GM13976 (cell line): ENCODE data around the gene DNAH1.

Source experiments
- DNase-seq: peaks from one replicate; pipeline ENCODE4 v3.0.0; 2012; ENCODE audit warnings: low spot score
- in situ Hi-C: fragments of 300-500 bp; cut with MboI; formaldehyde crosslinking; loops from one replicate; pipeline ENCODE4 v1.12.0; 2022; ENCODE audit warnings: low sequenced_read_pairs, mixed read lengths, inconsistent platforms; ENCODE audit not compliant: unreplicated experiment
- TF ChIP-seq, protein P1 (sequence below): IDR thresholded peaks from 2 replicates; pipeline ENCODE4 v1.5.1; 2012; ENCODE audit warnings: borderline replicate concordance, mild to moderate bottlenecking; ENCODE audit not compliant: insufficient read depth; ENCODE audit errors: extremely low read depth, missing control alignments, control extremely low read depth

The DNAH1 gene

DNA sequence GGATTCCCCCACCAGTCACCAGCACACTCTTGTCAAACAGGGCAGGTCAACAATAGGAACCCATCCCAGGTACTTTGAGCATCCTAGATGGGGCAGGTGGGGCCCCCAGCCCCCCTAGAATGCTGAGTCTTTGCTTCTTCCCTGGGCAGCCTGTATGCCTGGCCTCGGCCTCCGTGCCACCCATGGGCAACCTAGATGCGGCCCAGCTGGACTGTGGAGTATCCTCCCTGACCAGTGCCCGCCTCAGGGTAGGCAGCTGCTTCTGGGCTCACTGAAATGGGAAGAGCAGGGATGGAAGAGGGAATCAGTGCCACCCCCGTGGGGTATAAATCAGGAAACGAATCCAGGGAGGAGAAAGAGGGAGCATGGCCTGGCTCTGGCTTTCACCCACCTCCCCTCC lies 10.9 kb downstream of the DNAH1 start:
- DNase-seq, result no peak
- in situ Hi-C loops, result no loop called here
- TF ChIP-seq, protein P1, sequence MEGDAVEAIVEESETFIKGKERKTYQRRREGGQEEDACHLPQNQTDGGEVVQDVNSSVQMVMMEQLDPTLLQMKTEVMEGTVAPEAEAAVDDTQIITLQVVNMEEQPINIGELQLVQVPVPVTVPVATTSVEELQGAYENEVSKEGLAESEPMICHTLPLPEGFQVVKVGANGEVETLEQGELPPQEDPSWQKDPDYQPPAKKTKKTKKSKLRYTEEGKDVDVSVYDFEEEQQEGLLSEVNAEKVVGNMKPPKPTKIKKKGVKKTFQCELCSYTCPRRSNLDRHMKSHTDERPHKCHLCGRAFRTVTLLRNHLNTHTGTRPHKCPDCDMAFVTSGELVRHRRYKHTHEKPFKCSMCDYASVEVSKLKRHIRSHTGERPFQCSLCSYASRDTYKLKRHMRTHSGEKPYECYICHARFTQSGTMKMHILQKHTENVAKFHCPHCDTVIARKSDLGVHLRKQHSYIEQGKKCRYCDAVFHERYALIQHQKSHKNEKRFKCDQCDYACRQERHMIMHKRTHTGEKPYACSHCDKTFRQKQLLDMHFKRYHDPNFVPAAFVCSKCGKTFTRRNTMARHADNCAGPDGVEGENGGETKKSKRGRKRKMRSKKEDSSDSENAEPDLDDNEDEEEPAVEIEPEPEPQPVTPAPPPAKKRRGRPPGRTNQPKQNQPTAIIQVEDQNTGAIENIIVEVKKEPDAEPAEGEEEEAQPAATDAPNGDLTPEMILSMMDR, result no peak

DNA sequence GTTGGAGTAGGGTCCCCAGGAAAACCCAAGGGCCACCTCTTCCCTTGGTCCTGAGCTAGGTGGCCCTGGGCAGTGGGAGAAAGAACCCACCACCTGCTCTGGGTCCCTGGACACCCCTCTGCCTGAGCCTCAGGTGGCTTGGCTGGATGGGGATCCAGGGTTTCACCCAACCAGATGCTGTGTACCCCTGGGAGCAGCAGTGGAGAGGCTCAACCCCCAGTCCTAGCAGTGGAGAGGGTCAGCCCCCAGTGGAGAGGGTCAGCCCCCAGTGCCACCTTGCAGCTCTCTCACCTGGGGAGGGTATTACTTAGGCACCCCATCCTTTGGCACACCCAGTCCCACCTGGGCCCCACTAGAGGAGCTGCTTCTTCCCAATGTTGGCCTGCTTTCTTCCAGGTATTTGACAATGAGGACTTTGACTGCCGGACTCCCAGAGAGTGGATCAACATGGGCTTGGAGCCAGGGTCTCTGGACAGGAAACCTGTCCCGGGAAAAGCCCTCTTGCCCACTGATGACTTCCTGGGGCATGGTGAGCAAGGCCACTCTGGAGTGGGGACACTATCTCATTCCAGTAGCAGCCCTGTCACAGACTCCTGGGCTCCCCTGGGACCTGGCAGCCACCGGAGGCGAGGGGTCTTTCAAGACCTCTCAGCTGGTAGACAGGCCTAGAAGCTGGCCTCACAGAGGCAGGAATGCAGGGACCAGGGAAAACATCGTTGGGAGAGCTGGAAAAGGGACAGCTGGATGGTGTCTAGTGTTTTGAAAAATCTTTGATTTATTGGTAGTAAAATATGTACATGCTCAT lies 11.6 kb downstream of the DNAH1 start:
- in situ Hi-C loops, result no loop called here
- TF ChIP-seq, protein P1, result no peak
- DNase-seq, result no peak

DNA sequence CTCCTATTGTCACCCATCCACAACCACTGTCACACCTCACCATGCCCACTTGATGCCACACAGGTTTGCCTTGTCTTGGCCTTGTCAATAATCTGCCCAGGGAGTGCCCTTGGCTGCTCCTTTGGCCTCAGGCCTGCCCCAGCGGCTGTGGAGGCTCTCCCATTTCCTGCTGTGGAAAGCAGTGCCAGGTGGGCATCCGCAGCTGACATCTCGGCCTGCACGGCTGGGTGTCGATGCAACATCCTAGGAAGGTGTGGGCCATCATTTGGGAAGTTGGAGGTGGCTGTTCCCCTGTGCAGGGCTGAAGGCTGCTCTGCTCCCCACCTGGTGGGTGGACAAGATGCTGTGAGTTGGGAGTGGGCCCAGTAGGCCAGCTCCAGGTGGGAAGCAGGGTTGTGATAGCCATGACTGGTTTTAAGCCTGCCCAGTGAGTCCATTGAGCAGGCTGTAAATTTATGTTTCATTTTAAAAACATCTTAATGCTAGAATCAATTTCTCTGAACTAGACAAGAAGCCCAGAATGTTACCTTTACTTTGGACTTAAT lies 12.5 kb downstream of the DNAH1 start:
- DNase-seq, result no peak
- in situ Hi-C loops, result no loop called here
- TF ChIP-seq, protein P1, result no peak

DNA sequence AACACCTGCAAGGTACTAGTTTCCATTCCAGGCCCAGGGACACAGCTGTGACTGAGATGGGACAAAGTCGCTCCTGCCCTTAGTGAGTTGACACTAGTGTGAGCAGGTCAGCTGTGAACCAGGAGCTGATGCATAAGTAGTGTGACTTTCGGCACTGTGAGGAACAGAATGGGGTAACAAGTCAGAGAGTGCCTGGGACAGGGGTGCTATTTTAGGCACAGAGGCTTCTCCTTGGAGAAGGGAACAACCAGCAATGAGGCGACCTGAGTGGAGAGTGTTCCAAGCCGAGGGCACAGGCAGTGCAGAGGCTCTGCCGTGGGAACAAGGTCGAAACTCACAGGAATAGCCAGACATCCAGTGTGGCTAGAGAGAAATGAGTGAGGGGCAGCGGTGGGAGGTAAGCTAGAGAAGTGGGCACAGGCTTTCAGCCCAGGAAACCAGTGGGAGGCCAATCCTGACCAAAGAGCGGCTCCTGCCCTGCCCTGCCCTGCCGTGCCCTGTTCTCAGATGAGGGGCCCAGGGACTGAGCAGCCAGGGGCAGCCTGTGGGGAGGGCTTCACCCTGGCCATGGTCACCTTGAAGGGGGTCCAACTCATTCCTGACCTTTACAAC lies 14.2 kb downstream of the DNAH1 start:
- DNase-seq, result no peak
- TF ChIP-seq, protein P1, result no peak
- in situ Hi-C loops, result no loop called here

DNA sequence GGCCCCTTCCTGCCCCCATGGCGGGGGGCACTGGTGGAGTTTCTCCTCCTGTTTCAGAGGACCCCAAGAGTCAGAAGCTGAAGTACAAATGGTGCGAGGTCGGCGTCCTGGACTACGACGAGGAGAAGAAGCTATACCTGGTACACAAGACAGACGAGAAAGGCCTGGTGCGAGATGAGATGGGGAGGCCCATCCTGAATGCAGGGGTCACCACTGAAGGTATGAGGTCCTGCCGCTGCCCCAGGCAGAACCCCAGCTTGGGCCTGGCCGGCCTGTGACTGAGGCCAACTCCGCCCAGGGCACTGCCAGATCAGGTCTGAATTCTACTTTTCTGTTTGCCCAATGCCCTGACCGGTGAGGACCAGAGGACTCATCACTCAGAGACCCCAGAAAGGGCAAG lies 15.0 kb downstream of the DNAH1 start:
- TF ChIP-seq, protein P1, result no peak
- no peak for DNase-seq
- in situ Hi-C loops, result no loop called here

DNA sequence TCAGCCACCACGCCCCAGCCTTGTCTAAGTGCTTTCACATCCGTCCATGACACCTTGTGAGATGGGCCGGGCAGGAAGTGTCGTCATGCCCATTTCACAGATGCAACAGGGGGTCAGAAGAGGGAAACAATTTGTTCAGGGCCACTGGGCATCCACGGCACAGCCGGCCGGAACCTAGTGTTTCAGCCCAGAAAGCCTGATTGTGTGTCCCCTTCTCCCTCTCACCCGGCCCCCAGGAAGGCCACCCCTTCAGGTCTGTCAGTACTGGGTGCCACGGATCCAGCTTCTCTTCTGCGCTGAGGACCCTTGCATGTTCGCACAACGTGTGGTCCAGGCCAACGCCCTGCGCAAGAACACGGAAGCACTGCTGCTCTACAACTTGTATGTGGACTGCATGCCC lies 15.8 kb downstream of the DNAH1 start:
- no peak for DNase-seq
- TF ChIP-seq, protein P1, result no peak
- in situ Hi-C loops, result no loop called here
